ENCODE results near the gene JCAD. TPM values are rescaled to one million over a fixed set of nuclear protein-coding genes. Genes with fewer than 3 reads are reported as not detected.

The JCAD gene
- total RNA-seq, 1 donor from 2014 or later, result 19.4 TPM

GRCh38 chr10:30081182-30081581, 21.8 kb upstream of the JCAD start:
- TF ChIP-seq, protein P1, sequence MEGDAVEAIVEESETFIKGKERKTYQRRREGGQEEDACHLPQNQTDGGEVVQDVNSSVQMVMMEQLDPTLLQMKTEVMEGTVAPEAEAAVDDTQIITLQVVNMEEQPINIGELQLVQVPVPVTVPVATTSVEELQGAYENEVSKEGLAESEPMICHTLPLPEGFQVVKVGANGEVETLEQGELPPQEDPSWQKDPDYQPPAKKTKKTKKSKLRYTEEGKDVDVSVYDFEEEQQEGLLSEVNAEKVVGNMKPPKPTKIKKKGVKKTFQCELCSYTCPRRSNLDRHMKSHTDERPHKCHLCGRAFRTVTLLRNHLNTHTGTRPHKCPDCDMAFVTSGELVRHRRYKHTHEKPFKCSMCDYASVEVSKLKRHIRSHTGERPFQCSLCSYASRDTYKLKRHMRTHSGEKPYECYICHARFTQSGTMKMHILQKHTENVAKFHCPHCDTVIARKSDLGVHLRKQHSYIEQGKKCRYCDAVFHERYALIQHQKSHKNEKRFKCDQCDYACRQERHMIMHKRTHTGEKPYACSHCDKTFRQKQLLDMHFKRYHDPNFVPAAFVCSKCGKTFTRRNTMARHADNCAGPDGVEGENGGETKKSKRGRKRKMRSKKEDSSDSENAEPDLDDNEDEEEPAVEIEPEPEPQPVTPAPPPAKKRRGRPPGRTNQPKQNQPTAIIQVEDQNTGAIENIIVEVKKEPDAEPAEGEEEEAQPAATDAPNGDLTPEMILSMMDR (IDR thresholded peaks at IDR 0.05), result no peak
- H3K4me3 Mint-ChIP-seq (ENCODE audit: unreplicated experiment), result no peak overlapping the region
- no peaks in the 10 kb centered on the region for H3K4me1 Mint-ChIP-seq (ENCODE audit: low read depth)
- peaks cover 7% of the 10 kb centered on the region for H3K27me3 Mint-ChIP-seq (ENCODE audit: low read depth)
- H3K27ac Mint-ChIP-seq (ENCODE audit: unreplicated experiment), result no peak overlapping the region
- no peaks in the 10 kb centered on the region for H3K36me3 Mint-ChIP-seq (ENCODE audit: low read depth)
- DNase-seq (ENCODE audit: low spot score), result no peak
- H3K9me3 Mint-ChIP-seq (ENCODE audit: low read depth), result no peaks in the 10 kb centered on the region

DNA sequence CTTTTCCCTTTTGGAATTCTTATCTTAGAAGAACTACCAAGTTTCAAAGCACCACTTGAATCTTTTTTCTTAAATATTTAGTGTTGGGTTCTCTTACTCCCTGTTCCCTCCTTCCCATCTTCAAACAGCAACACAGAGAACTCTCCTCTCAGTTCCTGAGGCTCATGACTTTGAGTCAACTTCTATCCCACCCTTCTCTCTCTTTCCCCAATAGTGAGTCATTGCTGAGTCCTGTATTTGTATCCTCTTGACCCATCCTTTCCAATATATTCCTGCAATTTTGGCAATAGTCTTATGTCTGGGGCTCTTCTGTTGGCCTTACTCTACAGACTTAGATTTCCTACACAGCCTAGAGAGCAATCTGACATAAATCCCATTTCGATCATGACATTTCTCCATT, 20.8 kb upstream of the JCAD start:
- Mint-ChIP-seq H3K9me3 (ENCODE audit: low read depth) (no peaks in the 10 kb centered on the region), H3K27ac (ENCODE audit: unreplicated experiment) (no peak overlapping the region), H3K4me1 (ENCODE audit: low read depth) (no peaks in the 10 kb centered on the region), H3K36me3 (ENCODE audit: low read depth) (no peaks in the 10 kb centered on the region), H3K27me3 (ENCODE audit: low read depth) (peaks cover 7% of the 10 kb centered on the region), H3K4me3 (ENCODE audit: unreplicated experiment) (no peak overlapping the region)
- DNase-seq (ENCODE audit: low spot score), result no peak
- TF ChIP-seq, protein P1 (IDR thresholded peaks at IDR 0.05), result no peak

DNA sequence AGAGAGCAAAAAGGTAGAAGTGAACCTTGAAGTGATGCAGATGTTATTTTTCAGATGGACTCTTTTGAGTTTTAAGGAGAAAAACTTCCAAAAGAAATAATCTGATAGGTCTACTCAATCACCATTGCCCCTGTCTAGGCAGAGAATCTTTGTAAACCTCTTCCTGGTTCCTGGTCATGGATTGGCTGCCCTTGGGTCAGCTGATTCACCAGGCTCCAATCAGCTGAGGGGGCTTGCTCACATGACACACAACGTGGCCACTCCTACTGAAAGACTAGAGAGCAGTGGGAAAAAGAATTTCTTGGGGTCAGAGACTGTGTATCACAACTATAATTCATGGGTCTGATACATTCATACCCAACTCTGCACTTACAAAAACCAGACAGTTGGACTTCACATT, 20.0 kb upstream of the JCAD start:
- Mint-ChIP-seq H3K27ac (ENCODE audit: unreplicated experiment) (no peak overlapping the region), H3K27me3 (ENCODE audit: low read depth) (peaks cover 4% of the 10 kb centered on the region), H3K4me1 (ENCODE audit: low read depth) (no peaks in the 10 kb centered on the region), H3K9me3 (ENCODE audit: low read depth) (no peaks in the 10 kb centered on the region), H3K36me3 (ENCODE audit: low read depth) (no peaks in the 10 kb centered on the region), H3K4me3 (ENCODE audit: unreplicated experiment) (no peak overlapping the region)
- DNase-seq (ENCODE audit: low spot score), result no peak
- TF ChIP-seq, protein P1 (IDR thresholded peaks at IDR 0.05), result no peak

GRCh38 chr10:30075481-30075880, 16.1 kb upstream of the JCAD start:
- Mint-ChIP-seq H3K36me3 (ENCODE audit: low read depth) (no peaks in the 10 kb centered on the region), H3K4me1 (ENCODE audit: low read depth) (no peaks in the 10 kb centered on the region), H3K27me3 (ENCODE audit: low read depth) (no peaks in the 10 kb centered on the region), H3K9me3 (ENCODE audit: low read depth) (no peaks in the 10 kb centered on the region), H3K4me3 (ENCODE audit: unreplicated experiment) (no peak overlapping the region), H3K27ac (ENCODE audit: unreplicated experiment) (no peak overlapping the region)
- TF ChIP-seq, protein P1 (IDR thresholded peaks at IDR 0.05), result no peak
- no peak for DNase-seq (ENCODE audit: low spot score)

GRCh38 chr10:30074933-30075332, 15.5 kb upstream of the JCAD start:
- Mint-ChIP-seq H3K4me3 (ENCODE audit: unreplicated experiment) (no peak overlapping the region), H3K36me3 (ENCODE audit: low read depth) (no peaks in the 10 kb centered on the region), H3K9me3 (ENCODE audit: low read depth) (no peaks in the 10 kb centered on the region), H3K27ac (ENCODE audit: unreplicated experiment) (no peak overlapping the region), H3K27me3 (ENCODE audit: low read depth) (no peaks in the 10 kb centered on the region), H3K4me1 (ENCODE audit: low read depth) (no peaks in the 10 kb centered on the region)
- no peak for DNase-seq (ENCODE audit: low spot score)
- TF ChIP-seq, protein P1 (IDR thresholded peaks at IDR 0.05), result no peak

All from chondrocyte (in vitro differentiated cells).